CD4-positive, alpha-beta T cell treated with Interferon alpha-2 for 1 hour (primary cell): ENCODE measurements around the gene HELZ2.

Experiments
- DNase-seq, 2 donors: peaks; one replicate each; pipeline ENCODE4 v3.0.0-alpha.2; 2020 to 2022

Gene HELZ2

DNA sequence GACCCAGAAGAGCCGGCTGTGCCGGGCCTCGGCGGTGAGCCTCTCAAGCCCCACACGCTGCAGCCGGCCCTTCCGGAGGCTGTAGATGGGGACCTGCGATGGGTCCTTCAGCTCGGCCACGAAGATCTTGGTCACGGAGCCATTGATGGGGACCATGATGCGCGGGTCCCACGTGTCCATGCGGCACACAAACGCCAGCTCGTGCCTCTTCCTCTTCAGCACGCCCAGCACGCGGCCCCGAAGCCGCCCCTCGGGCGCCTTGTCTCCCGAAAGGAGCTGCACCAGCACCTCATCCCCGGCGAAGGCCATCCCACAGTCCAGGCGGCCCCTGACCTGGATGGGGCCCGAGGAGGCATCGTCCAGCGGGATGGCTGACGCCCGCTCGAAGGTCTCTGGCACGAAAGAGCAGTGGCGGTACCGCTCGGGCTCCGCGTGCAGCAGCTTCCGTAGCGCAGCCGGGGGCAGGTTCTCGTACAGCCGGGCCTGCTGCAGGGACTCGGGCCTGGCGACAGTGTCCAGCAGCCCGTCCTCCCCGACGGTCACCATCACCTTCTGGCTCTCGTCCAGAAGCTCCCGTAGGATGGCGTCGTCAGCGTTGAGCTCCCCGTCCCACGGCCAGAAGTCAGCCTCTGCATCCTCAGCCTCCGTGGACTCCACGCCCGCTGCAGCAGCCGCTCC, 8.9 kb downstream of the HELZ2 start:
- no peak for DNase-seq

GRCh38 chr20:63564036-63564810, 9.8 kb downstream of the HELZ2 start:
- no peak for DNase-seq

- no peak for DNase-seq
These were observed 10.7 kb downstream of the HELZ2 start for GRCh38 chr20:63563225-63563935.

DNA sequence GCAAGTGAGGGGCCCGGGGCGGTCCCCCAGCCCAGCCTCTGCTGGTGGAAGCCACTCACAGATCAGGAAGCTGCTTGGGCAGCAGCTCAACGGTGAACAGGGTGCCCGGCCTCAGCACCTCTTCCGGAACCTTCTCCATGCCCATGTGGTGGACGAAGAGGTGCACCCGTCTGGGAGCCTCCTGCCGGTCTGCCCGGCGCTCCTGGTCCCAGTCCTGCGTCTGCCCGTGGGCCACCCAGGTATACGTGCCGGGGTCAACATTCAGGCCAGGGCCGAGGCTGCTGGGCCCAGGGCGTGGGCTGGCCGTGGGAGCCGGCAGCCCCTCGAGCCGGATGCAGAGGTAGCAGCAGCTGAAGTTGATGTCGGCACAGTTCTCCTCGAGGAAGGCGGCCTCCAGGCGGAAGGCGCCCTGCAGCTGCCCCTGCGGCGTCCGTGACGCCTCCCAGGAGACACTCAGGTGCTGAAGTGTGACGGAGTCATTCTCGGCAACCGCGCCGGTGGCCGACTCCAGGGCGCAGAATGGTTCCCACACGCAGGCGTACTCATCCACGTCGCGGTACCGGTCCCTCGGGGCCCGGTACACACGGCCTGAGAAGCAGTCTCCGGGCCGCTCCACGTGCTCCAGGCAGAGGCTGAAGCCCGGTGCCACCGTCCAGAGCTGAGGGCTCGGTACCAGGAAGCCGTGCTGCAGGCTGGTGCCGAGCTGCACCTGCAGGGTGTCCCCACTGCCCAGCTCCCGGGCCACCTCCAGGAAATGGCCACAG, 11.4 kb downstream of the HELZ2 start:
- DNase-seq = no peak

GRCh38 chr20:63561624-63562396, 12.2 kb downstream of the HELZ2 start:
- DNase-seq = no peak

DNA sequence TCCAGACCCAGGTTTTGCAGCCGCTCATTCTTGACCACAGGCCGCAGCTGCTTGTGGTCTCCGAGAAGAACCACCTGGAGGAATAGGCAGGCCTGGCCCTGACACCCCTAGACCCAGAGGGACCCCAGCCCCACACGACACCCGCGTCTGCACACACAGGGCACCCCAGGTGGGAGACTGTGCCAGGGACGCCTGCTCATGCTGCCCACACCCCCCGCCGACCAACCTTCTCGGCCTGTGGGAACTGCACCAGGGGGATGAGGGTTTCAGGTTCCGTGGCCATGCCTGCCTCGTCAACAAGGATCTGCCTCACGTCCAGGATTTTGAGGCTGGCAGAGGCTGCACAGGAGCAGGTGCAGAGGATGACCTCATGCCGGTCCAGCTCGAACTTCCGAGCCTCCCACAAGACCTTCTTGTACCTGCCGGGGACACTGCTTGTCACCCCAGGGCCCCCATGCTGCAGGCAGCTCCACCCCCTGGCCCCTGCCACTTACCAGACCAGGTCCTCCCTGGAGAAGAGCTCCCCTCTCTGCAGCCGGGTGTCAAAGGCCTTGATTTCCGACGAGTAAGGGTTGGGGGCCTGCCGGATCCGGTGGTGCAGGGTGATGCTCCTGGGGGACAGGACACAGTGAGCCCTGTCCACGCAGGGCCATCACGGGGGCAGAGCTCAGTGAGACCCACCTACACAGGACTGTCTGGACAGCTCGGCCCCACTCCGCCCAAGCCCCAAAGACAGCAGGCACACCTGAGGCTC, 13.0 kb downstream of the HELZ2 start:
- DNase-seq = no peak

GRCh38 chr20:63560333-63560805, 13.7 kb downstream of the HELZ2 start:
- no peak for DNase-seq

DNA sequence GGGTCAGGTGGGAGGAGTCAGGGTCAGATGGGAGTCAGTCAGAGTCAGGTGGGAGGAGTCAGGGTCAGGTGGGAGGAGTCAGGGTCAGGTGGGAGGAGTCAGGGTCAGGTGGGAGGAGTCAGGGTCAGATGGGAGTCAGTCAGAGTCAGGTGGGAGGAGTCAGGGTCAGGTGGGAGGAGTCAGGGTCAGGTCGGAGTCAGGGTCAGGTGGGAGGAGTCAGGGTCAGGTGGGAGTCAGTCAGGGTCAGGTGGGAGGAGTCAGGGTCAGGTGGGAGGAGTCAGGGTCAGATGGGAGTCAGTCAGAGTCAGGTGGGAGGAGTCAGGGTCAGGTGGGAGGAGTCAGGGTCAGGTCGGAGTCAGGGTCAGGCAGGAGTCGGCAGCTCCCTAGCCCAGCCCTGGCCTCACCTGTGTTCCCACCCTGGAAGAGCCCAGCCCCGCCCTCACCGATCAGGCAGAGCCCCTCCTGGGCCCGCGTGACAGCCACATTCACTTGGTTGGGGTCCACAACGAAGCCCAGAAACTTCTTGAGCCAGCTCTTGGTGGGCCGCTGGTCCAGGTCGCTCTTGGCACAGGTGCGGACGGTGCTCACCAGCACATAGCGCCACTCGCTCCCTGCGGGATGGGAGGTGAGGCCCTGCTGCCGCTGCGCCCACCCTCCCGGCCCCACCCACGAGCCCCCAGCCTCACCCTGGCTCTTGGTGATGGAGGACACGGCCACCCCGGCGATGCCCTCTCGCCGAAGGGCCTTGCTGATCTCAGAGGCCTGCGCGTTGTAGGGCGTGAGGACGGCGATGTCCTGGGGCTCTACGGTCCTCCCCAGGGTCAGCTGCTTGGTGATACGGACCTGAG, 14.3 kb downstream of the HELZ2 start:
- DNase-seq = peak; percentile 70 to 74

GRCh38 chr20:63558804-63559484, 15.1 kb downstream of the HELZ2 start:
- no peak for DNase-seq

DNA sequence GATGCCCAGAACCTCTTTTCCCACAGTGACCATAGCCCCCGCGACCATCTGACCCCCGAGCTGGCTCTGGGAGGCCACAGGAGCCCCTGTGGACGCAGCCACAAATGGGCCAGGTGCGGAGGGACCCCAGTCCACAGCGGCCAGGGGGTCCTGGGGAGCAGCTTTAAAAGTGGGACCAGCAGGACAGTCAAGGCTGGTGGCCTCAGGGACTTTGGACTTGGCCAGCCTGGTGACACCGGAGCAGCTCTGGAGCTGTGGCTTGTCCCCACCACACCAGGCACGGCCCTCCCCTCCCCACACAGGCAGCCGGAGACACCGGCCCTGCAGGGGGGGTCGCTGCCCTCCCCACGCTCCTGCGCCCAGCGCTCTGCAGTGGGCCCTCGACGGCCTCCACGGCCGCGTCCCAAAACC, 16.6 kb downstream of the HELZ2 start:
- DNase-seq = no peak

- DNase-seq = no peak
These were observed 17.1 kb downstream of the HELZ2 start for GRCh38 chr20:63556873-63557478.

- no peak for DNase-seq
These were observed 18.2 kb downstream of the HELZ2 start for GRCh38 chr20:63555661-63556381.

DNA sequence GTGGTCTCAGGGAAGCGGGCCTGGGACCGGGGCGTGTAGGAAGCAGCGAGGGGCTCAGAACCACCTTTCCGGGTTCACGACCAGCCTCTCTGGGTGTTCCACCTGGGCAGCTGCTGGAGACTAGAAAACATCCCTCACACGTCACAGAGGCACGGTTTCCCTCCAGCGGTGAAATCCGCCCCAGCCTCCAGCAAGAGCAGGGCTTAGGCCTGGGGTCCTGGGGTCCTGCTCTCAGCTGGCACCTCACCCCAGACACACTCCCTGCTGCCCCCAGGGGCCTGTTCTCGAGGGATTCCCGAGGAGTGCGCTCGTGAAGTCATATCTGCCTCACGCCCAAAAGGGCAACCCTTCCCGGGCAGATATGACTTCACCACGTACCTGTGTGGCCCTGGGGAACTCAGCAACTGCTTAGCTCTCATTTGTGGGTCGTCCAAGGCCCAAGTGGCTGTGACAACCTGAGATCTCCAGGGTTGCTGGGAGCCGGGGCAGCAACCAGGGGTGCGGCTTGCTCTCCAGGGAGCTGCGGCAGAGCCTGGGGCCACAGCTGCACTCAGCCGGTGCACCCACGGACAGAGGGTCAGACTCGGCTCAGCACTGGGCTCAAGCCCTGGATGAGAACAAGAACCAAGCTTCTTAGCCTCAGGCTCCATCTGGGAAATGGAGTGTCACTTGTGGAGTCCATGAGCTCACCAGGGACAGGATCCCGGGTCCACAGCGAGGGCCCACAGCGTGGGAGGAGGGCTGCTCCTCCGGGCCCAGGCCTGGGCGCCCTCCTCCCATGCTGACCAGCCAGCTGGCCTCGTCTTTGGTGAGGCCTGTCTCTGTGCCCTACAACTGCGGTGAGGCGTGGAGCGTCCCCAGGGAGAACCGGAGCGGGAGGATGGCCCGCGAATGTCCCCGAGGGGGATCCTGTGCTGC, 19.4 kb downstream of the HELZ2 start:
- peak in 1 of 2 donors; percentile 41 for DNase-seq

DNA sequence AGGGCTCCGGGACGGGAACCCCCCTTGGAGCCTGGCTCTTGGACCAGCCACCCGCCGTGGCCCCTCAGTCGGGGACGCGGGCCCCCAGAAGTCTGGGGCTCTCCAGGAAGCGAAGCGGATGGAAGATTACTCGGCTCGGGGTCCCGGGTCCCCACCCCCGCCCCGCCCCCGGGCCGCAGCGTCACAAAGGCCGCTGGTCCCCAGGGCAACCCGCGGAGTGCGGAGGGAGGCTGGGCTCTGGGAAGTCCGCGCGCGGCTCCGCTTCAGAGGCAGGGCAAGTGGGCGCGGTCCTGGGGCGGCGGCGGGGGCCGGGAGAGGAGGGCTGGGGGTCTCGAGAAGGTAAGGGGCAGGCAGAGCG, 20.1 kb downstream of the HELZ2 start, which contains the start of gene FNDC11:
TSS of gene FNDC11 (plus strand) at position 227 of the 358 bp plus-strand sequence. CDS start 1,505 bp downstream, outside the sequence.
- peak; percentile 68 to 70 for DNase-seq

GRCh38 chr20:63553251-63553932, 20.6 kb downstream of the HELZ2 start:
- peak; percentile 89 to 93 for DNase-seq

- peak; percentile 61 to 73 for DNase-seq
These were observed 21.4 kb downstream of the HELZ2 start for GRCh38 chr20:63552481-63553249.
